ENCODE measurements around the gene ACOT13.

Gene ACOT13

GRCh38 chr6:24720604-24721460 lies 54.0 kb downstream of the ACOT13 start:
- TF ChIP-seq POLR2AphosphoS5 (IDR thresholded peaks at IDR 0.05; ENCODE audit: low read depth, low read length) (peak; percentile 96), SIN3A (IDR thresholded peaks at IDR 0.05; ENCODE audit: borderline replicate concordance, insufficient read depth, low read length) (no peak; the same call in 1 of the 2 replicates), TAF1 (IDR thresholded peaks at IDR 0.05; ENCODE audit: borderline replicate concordance, insufficient read depth, low read length) (peak; percentile 92), FOXP2 (optimal IDR thresholded peaks at IDR 0.05; ENCODE audit: borderline replicate concordance, extremely low read depth, extremely low read length, insufficient read depth) (peak; percentile 43)

DNA sequence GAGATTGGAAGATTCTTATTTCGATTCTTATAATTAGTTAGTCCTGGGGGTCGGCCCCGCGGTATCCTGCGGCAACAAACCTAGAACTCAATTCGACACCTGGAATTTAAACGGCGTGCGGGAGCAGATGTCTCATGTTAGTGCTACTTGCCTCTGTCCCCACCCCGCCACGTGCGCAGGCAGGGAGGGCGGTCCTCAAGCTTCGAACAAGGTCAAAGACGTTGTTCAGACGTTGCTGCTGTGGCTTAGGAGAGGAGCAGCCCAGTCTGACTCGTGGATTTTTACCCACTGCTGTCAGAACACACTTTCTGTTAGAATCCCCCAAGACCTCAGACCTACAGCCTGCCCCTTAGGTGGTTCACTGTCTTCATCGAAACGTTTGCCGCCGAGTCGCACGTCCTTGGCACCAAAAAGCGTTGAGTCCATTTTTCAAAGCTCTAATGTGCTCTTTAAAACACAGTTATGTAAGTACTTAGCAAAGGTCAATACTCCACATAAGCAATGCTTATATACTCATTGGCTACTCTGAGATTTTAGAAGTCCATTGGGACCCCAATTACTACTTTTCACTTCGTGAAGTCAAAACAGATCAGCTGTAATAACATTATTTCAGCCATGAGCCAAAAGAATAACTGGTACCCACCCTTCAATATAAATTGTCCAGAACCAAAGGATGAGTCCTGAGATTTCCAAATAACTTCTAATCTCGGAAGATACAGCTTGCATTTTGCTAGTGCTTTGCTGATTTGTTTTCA lies 54.8 kb downstream of the ACOT13 start:
- TF ChIP-seq FOXP2 (optimal IDR thresholded peaks at IDR 0.05; ENCODE audit: borderline replicate concordance, extremely low read depth, extremely low read length, insufficient read depth) = no peak
- TF ChIP-seq, protein P1, sequence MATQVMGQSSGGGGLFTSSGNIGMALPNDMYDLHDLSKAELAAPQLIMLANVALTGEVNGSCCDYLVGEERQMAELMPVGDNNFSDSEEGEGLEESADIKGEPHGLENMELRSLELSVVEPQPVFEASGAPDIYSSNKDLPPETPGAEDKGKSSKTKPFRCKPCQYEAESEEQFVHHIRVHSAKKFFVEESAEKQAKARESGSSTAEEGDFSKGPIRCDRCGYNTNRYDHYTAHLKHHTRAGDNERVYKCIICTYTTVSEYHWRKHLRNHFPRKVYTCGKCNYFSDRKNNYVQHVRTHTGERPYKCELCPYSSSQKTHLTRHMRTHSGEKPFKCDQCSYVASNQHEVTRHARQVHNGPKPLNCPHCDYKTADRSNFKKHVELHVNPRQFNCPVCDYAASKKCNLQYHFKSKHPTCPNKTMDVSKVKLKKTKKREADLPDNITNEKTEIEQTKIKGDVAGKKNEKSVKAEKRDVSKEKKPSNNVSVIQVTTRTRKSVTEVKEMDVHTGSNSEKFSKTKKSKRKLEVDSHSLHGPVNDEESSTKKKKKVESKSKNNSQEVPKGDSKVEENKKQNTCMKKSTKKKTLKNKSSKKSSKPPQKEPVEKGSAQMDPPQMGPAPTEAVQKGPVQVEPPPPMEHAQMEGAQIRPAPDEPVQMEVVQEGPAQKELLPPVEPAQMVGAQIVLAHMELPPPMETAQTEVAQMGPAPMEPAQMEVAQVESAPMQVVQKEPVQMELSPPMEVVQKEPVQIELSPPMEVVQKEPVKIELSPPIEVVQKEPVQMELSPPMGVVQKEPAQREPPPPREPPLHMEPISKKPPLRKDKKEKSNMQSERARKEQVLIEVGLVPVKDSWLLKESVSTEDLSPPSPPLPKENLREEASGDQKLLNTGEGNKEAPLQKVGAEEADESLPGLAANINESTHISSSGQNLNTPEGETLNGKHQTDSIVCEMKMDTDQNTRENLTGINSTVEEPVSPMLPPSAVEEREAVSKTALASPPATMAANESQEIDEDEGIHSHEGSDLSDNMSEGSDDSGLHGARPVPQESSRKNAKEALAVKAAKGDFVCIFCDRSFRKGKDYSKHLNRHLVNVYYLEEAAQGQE (IDR thresholded peaks at IDR 0.05; ENCODE audit: insufficient read depth in 1 of 2, low read depth in 2 of 2, low read length in 2 of 2) = 0 out of 4 replicates have a peak, but pooled peaks of 1 of the 2 experiments have one; percentile 34
- peak; percentile 46; the same call in 1 of the 2 replicates for TF ChIP-seq SIN3A (IDR thresholded peaks at IDR 0.05; ENCODE audit: borderline replicate concordance, insufficient read depth, low read length)
- peak; percentile 90 for TF ChIP-seq POLR2AphosphoS5 (IDR thresholded peaks at IDR 0.05; ENCODE audit: low read depth, low read length)
- TF ChIP-seq TAF1 (IDR thresholded peaks at IDR 0.05; ENCODE audit: borderline replicate concordance, insufficient read depth, low read length) = no peak; the same call in 1 of the 2 replicates

DNA sequence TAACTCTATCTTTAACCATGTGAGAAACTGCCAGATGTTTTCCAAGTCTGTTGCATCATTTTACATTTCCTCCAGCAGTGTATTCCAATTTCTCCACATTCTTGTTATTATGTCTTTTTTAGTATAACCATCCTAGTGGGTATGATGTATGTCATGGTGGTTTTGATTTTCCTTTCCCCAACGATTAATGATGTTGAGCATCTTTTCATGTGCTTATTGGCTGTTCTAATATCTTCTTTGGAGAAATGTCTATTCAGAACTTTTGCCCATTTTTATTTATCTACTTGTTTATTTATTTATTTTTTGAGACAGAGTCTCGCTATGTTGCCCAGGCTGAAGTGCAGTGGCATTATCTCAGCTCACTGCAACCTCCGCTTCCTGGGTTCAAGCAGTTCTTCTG lies 56.4 kb downstream of the ACOT13 start:
- TF ChIP-seq FOXP2 (optimal IDR thresholded peaks at IDR 0.05; ENCODE audit: borderline replicate concordance, extremely low read depth, extremely low read length, insufficient read depth) = no peak
- TF ChIP-seq, protein P1 (IDR thresholded peaks at IDR 0.05; ENCODE audit: insufficient read depth in 1 of 2, low read depth in 2 of 2, low read length in 2 of 2) = no peak
- no peak for TF ChIP-seq TAF1 (IDR thresholded peaks at IDR 0.05; ENCODE audit: borderline replicate concordance, insufficient read depth, low read length)
- TF ChIP-seq POLR2AphosphoS5 (IDR thresholded peaks at IDR 0.05; ENCODE audit: low read depth, low read length) = no peak
- no peak for TF ChIP-seq SIN3A (IDR thresholded peaks at IDR 0.05; ENCODE audit: borderline replicate concordance, insufficient read depth, low read length)

- TF ChIP-seq, protein P1 (IDR thresholded peaks at IDR 0.05; ENCODE audit: insufficient read depth in 1 of 2, low read depth in 2 of 2, low read length in 2 of 2) = no peak
- no peak for TF ChIP-seq POLR2AphosphoS5 (IDR thresholded peaks at IDR 0.05; ENCODE audit: low read depth, low read length)
- TF ChIP-seq TAF1 (IDR thresholded peaks at IDR 0.05; ENCODE audit: borderline replicate concordance, insufficient read depth, low read length) = no peak
- no peak for TF ChIP-seq FOXP2 (optimal IDR thresholded peaks at IDR 0.05; ENCODE audit: borderline replicate concordance, extremely low read depth, extremely low read length, insufficient read depth)
- TF ChIP-seq SIN3A (IDR thresholded peaks at IDR 0.05; ENCODE audit: borderline replicate concordance, insufficient read depth, low read length) = no peak
Measured at GRCh38 chr6:24734166-24734565, 67.3 kb downstream of the ACOT13 start.

DNA sequence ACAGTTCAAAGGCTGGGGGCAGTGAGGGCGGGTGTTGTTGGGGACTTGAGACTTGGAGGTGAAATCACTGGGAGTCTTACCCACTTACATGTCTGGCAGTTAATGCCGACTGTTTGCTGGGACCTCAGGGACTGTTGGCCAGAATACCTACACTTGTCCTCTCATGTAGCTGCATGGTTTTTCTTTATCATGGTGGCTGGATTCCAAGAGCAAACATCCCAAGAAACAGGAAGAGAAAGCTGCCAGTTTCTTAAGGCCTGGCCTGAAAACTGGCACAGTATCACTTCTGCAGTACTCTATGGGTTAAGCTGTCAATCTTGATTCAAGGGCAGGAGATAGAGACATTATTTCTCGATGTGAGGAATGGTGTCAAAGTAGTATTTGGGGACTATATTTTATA lies 71.9 kb downstream of the ACOT13 start:
- TF ChIP-seq, protein P1 (IDR thresholded peaks at IDR 0.05; ENCODE audit: insufficient read depth in 1 of 2, low read depth in 2 of 2, low read length in 2 of 2) = no peak
- TF ChIP-seq FOXP2 (optimal IDR thresholded peaks at IDR 0.05; ENCODE audit: borderline replicate concordance, extremely low read depth, extremely low read length, insufficient read depth) = no peak
